GM12801 (cell line): ENCODE data around the gene H1-8.

Source experiments
- CTCF ChIP-seq: IDR thresholded peaks from one replicate; pipeline ENCODE4 v1.5.1; 2011; ENCODE audit warnings: control low read depth; ENCODE audit not compliant: insufficient read length; ENCODE audit errors: extremely low read depth

The H1-8 gene, protein sequence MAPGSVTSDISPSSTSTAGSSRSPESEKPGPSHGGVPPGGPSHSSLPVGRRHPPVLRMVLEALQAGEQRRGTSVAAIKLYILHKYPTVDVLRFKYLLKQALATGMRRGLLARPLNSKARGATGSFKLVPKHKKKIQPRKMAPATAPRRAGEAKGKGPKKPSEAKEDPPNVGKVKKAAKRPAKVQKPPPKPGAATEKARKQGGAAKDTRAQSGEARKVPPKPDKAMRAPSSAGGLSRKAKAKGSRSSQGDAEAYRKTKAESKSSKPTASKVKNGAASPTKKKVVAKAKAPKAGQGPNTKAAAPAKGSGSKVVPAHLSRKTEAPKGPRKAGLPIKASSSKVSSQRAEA

GRCh38 chr3:129543156-129543790 is at the start of gene H1-8:
TSS of gene H1-8 (plus strand) at chr3:129543175. CDS start at chr3:129543219, 44 bp downstream.
- no peak for TF ChIP-seq CTCF

GRCh38 chr3:129493206-129493605 is 49.8 kb upstream of the H1-8 start:
- no peak for TF ChIP-seq CTCF

GRCh38 chr3:129500334-129500658 is 42.7 kb upstream of the H1-8 start:
- no peak for TF ChIP-seq CTCF

DNA sequence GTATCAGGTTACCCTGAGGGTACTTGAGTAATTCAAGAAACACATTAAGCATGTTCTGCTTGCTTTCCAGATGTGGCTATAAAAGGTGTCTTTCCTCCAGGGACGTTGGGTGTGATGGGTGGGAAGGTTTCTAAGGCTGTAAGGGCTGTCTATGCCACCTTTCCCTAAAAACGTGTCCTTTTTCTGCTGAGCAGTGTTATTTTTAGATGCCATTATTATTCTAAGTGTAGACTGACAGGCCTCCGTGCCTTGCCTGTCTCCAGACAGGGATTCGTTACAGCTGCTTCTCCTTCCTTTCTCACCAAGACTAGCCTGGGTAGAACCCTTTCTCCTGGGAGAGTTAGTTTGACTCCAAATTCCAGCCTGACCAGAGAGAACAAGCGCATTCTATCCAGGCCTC is 41.3 kb upstream of the H1-8 start:
- TF ChIP-seq CTCF: no peak

DNA sequence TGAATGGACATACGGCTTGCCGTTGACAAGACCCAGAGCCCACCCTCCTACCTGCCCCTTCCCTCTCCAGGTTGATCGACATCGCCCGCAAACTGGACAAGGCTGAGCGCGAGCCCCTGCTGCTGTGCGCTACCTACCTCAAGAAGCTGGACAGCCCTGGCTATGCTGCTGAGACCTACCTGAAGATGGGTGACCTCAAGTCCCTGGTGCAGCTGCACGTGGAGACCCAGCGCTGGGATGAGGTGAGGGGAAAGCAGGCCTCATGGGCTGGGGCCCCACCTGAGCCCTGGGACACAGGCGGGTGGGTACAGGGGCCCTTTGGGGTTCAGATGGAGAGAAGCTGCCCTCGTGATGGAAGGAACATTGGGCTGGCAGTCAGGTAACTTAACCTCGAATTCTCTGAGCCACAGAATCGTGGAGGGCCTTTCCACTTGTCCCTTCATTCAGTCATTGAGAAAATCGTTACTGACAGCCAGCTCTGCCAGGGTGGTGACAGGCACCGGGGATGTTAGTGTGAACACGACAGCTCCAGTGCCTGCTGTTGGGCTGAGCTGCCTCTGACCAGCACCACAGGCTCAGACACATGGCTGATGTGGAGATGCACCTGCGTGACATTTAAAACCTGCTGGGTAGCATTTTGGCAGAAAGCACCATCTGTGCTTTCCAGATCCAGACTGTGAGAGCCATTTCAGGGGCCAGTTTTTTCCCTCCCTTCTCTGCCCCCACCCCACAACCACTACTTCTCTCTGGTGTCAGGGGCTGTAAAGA is 40.1 kb upstream of the H1-8 start:
- TF ChIP-seq CTCF: no peak

DNA sequence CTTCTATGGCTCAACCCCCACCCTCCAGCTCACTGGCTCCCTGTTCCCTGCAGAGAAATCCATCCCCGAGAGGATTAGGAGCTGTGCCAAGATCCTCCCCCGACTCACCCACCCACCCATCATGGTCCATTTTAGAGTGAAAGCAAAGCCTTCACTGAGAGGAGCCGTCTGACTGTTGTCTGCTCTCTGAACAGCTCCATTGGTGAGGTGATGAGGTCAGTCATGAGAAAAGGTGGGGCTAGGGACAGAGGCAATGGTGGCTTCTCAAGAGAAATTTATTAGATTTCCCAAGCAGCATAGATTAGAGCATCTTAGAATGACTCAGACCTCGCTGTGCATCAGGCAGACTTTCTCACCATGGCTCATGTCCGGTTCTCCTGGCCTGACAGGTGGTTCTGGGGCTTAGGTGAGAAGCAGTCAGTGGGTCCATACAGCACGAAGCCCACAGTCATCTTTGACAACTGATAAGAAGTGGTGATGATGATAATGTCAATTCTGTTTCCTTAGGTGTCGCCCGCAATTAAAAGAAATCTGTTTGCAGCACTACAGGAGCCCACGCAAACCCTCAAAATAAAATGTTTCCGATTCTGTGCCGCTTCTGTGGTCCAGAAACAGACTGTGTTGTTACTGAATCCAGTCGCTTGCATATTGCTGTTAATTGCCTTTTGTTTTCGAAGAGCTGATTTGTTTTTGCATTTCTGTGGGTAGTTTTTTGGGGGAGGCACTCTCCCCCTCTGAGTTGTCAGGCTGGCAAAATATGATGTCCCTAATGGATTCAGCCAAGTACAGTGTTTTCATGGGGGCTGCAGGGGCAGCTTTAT is 39.3 kb upstream of the H1-8 start:
- TF ChIP-seq CTCF: no peak
